Endothelial cell of umbilical vein (primary cell): ENCODE measurements around the gene LRFN3. TPM values are rescaled to one million over a fixed set of nuclear protein-coding genes. Genes with fewer than 3 reads are reported as not detected.

Source experiments
- BruUV-seq: library from RNA; stranded (reverse); fragments of 400-500 nt; replicated peaks from 2 replicates; lab custom pipeline; 2021; lab: Mats Ljungman, UMichigan
- CTCF ChIA-PET: fragments of 300-600, 350-600 bp; sonication (Branson Sonifier 250); formaldehyde crosslinking; loops from one replicate; lab custom pipeline; 2021; ENCODE audit warnings: antibody characterized with exemption, inconsistent platforms; lab: Charles Lee
- POLR2A ChIA-PET: fragments of 300-600, 350-600 bp; sonication (Branson Sonifier 250); formaldehyde crosslinking; loops from one replicate; lab custom pipeline; 2021; ENCODE audit warnings: antibody characterized with exemption, inconsistent platforms; lab: Charles Lee
- DNase-seq: peaks from one replicate; pipeline ENCODE4 v3.0.0-alpha.2; 2011; ENCODE audit warnings: low read depth, low spot score
- FAIRE-seq: peaks from 2 replicates; lab custom pipeline; 2011; peaks lifted over from hg19 to GRCh38; lab: Jason Lieb, UNC
- H2AFZ ChIP-seq: 2 replicates; pipeline ENCODE4 v1.6.0; 2012; ENCODE audit warnings: low read depth, low read length, control low read depth, inconsistent platforms
- H3K27ac ChIP-seq: 2 replicates; pipeline ENCODE4 v1.5.1; 2011; ENCODE audit warnings: low read depth, mild to moderate bottlenecking, control low read depth, low read length, moderate library complexity; ENCODE audit not compliant: insufficient read depth
- H3K27me3 ChIP-seq, 2 experiments: 2 replicates each; pipeline versions ENCODE4 v1.6.0 to v1.6.1; 2011; ENCODE audit warnings: low read length in 2 of 2, mixed read lengths in 1 of 2; ENCODE audit not compliant: control insufficient read depth in 2 of 2, insufficient read depth in 2 of 2
- H3K36me3 ChIP-seq, 2 experiments: 2 replicates in 1 of 2; 3 replicates in 1 of 2; pipeline ENCODE4 v1.5.1; 2011; ENCODE audit warnings: low read length in 2 of 2, mild to moderate bottlenecking in 1 of 2, moderate library complexity in 1 of 2; ENCODE audit not compliant: control insufficient read depth in 2 of 2, insufficient read depth in 2 of 2; ENCODE audit errors: extremely low read depth in 1 of 2
- H3K4me1 ChIP-seq: 3 replicates; pipeline ENCODE4 v1.5.1; 2011; ENCODE audit warnings: mild to moderate bottlenecking, low read length; ENCODE audit not compliant: control insufficient read depth, insufficient read depth; ENCODE audit errors: extremely low read depth
- H3K4me2 ChIP-seq: 2 replicates; pipeline ENCODE4 v1.6.1; 2011; ENCODE audit warnings: low read length, control low read depth, mixed read lengths; ENCODE audit not compliant: insufficient read depth
- H3K4me3 ChIP-seq, 3 experiments: fragments of 200-600 bp in 1 of 3; sonication (generic), shearing (Covaris generic) in 1 of 3; replicated peaks in 1 of 3; 2 replicates each; pipeline ENCODE4 v1.5.1; 2011 to 2016; ENCODE audit warnings: control low read depth in 3 of 3, low read length in 3 of 3, mild to moderate bottlenecking in 2 of 3, inconsistent platforms in 1 of 3, low read depth in 1 of 3, moderate library complexity in 1 of 3; ENCODE audit not compliant: insufficient read depth in 1 of 3
- H3K79me2 ChIP-seq: 2 replicates; pipeline ENCODE4 v1.6.0; 2012; ENCODE audit warnings: low read length, inconsistent platforms; ENCODE audit not compliant: control insufficient read depth, insufficient read depth
- H3K9ac ChIP-seq: replicated peaks from 2 replicates; pipeline ENCODE3; 2011; ENCODE audit warnings: low read length, control low read depth; ENCODE audit not compliant: insufficient read depth; ENCODE audit errors: extremely low read depth
- H3K9me1 ChIP-seq: replicated peaks from 3 replicates; pipeline ENCODE4 v1.6.0; 2011; ENCODE audit warnings: mild to moderate bottlenecking, low read length; ENCODE audit not compliant: control insufficient read depth, insufficient read depth; ENCODE audit errors: extremely low read depth
- H3K9me3 ChIP-seq: replicated peaks from 2 replicates; pipeline ENCODE4 v1.5.1; 2012; ENCODE audit warnings: low read length, inconsistent platforms; ENCODE audit not compliant: control insufficient read depth, insufficient read depth
- H4K20me1 ChIP-seq: replicated peaks from 2 replicates; pipeline ENCODE3; 2011; ENCODE audit warnings: mild to moderate bottlenecking, low read length; ENCODE audit not compliant: control insufficient read depth, insufficient read depth; ENCODE audit errors: extremely low read depth
- CTCF ChIP-seq, 2 donors: IDR thresholded peaks; 1 replicate in 1 of 2; 2 replicates in 1 of 2; pipeline ENCODE4 v1.5.1; 2011; ENCODE audit warnings: low read length in 2 of 2, mild to moderate bottlenecking in 2 of 2, moderate library complexity in 2 of 2, control low read depth in 1 of 2, inconsistent platforms in 1 of 2, low read depth in 1 of 2; ENCODE audit not compliant: insufficient read depth in 1 of 2; ENCODE audit errors: extremely low read depth in 1 of 2
- EZH2 ChIP-seq: IDR thresholded peaks from 2 replicates; pipeline ENCODE4 v1.6.1; 2012; ENCODE audit warnings: borderline replicate concordance, low read depth, mild to moderate bottlenecking, moderate library complexity, low read length, inconsistent platforms; ENCODE audit not compliant: severe bottlenecking
- FOS ChIP-seq: IDR thresholded peaks from 2 replicates; pipeline ENCODE4 v1.6.1; 2011; ENCODE audit warnings: mild to moderate bottlenecking, low read length, moderate library complexity, borderline replicate concordance; ENCODE audit not compliant: insufficient read depth
- GATA2 ChIP-seq: IDR thresholded peaks from 2 replicates; pipeline ENCODE4 v1.7.0; 2011; ENCODE audit warnings: low read depth, mild to moderate bottlenecking, moderate library complexity, mixed read lengths, low read length; ENCODE audit not compliant: insufficient read length, insufficient read depth
- JUN ChIP-seq: IDR thresholded peaks from 2 replicates; pipeline ENCODE4 v1.6.1; 2011; ENCODE audit warnings: borderline replicate concordance, low read depth; ENCODE audit not compliant: insufficient read length, insufficient read depth
- MAX ChIP-seq: IDR thresholded peaks from 2 replicates; pipeline ENCODE4 v1.6.1; 2011; ENCODE audit not compliant: insufficient read depth, insufficient read length
- MYC ChIP-seq: IDR thresholded peaks from one replicate; pipeline ENCODE4 v1.6.1; 2011; ENCODE audit warnings: mild to moderate bottlenecking, low read depth, low read length
- POLR2A ChIP-seq: IDR thresholded peaks from 2 replicates; pipeline ENCODE4 v1.6.1; 2012; ENCODE audit warnings: low read depth, mild to moderate bottlenecking, control low read depth, low read length
- POLR2AphosphoS5 ChIP-seq: IDR thresholded peaks from 2 replicates; pipeline ENCODE4 v1.6.1; 2012; ENCODE audit warnings: low read depth, mild to moderate bottlenecking, control low read depth, low read length, moderate library complexity; ENCODE audit not compliant: insufficient read depth
- dilution Hi-C: fragments of 300-500 bp; cut with MboI; formaldehyde crosslinking; loops from one replicate; pipeline ENCODE4 v1.15.0; 2019; ENCODE audit warnings: low sequenced_read_pairs; ENCODE audit not compliant: extremely low pct_ligation_motif_present
- intact Hi-C: fragments of 100-400 bp; cut with micrococcal nuclease; formaldehyde crosslinking; loops from one replicate; pipeline ENCODE4 v1.10.0; 2022
- polyA plus RNA-seq, 4 experiments: library from polyadenylated mRNA; depleted of rRNA in 3 of 4; stranded (reverse) in 3 of 4; unstranded in 1 of 4; fragments of >200 nt; gene quantifications; 2 replicates each; pipeline versions ENCODE4 v1.2.1 to v1.2.3, GENCODE V29; 2011 to 2012; ENCODE audit warnings: missing spikeins in 1 of 4
- total RNA-seq: library from RNA; stranded (reverse); gene quantifications from 2 replicates; pipeline ENCODE4 v1.2.3, GENCODE V29; 2021

Gene LRFN3
- total and polyA plus RNA-seq, 2 donors (not counting 3 experiments of a cell fraction or from before 2014, with no cell fraction given) = 4.1 to 15.9 TPM

DNA sequence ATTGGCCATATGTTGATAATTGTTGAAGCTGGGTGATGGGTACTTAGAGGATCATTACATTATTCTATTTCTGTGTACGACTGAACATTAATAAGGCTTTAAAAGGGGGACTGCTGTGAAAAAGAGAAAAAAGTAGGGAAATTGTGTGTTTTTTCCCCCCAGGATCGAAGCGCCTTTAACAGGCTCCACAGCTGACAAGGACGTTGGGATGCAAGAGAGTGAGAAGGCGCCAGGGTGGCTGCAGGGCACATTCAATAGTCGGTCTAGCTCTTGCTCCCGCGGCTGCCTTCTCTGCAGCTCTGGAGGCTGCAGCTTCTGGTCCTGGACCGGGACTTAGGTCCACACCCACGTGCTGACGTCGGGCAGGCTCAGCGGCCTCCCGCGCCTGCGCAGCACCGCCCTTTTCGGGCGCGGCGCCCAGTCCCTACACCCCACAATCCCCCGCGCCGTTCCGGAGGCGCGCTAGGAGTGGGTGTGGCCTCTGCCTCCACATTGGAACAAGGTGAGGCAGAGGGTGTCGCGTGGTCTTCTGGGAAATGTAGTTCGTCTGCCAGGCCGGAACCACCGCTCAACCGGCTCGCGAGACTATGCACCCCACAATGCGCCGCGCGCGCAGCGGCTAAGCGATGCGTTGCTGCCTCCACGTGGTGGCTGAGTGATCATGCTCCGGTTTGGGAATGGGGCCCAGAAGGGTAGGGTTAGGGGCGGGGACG, 4.9 kb upstream of the LRFN3 start:
- H3K27me3 ChIP-seq = no peaks in the 10 kb centered on the region
- no peaks in the 10 kb centered on the region for H4K20me1 ChIP-seq
- intact Hi-C loops (loop anchor here (1.0 to 5.0 kb wide), 11 partner anchors 32 to 421 kb away; partner anchors contain the start of genes ARHGAP33, PSENEN, TBCB and TMEM147), dilution Hi-C loops (no loop called here)
- H2AFZ ChIP-seq = peak overlapping the region; percentile 91
- peak; percentile 100 for FAIRE-seq
- H3K4me3 ChIP-seq = peak overlapping the region in 1 of 3 experiments; percentile 37
- H3K36me3 ChIP-seq = no peaks in the 10 kb centered on the region
- no peak overlapping the region for H3K27ac ChIP-seq
- peak; percentile 100 for DNase-seq
- peak overlapping the region; percentile 68 for H3K4me2 ChIP-seq
- H3K9me1 ChIP-seq = no peaks in the 10 kb centered on the region
- H3K79me2 ChIP-seq = no peaks in the 10 kb centered on the region
- peak; percentile 94 for TF ChIP-seq POLR2AphosphoS5
- TF ChIP-seq GATA2 = no peak
- TF ChIP-seq MAX = peak; percentile 84
- peak; percentile 68 for TF ChIP-seq MYC
- TF ChIP-seq POLR2A = peak; percentile 98
- TF ChIP-seq EZH2 = no peak
- no peak for TF ChIP-seq JUN
- TF ChIP-seq FOS = no peak
- TF ChIP-seq CTCF (IDR thresholded peaks at IDR 0.05; ENCODE audit: extremely low read depth in 1 of 2, insufficient read depth in 1 of 2, low read depth in 1 of 2, low read length in 2 of 2) = peak; percentile 88
- no peaks in the 10 kb centered on the region for H3K9me3 ChIP-seq
- CTCF ChIA-PET = interaction anchor here (0.6 to 4.1 kb wide), 15 partner anchors 10 to 421 kb away, joined by 3 to 38 read pairs (median 4); partner anchors contain the start of genes KIRREL2 and LIN37
- H3K9ac ChIP-seq = no peak overlapping the region
- peaks cover 11% of the 10 kb centered on the region for H3K4me1 ChIP-seq
- POLR2A ChIA-PET = interaction anchor here (0.6 to 0.8 kb wide), 2 partner anchors 48 to 186 kb away, joined by 4 to 6 read pairs; partner anchors contain the start of genes PSENEN and U2AF1L4
- BruUV-seq = no TSS peak
